HepG2 (cell line): Measurements from ENCODE around the gene GBGT1. TPM values are rescaled to one million over a fixed set of nuclear protein-coding genes. Genes with fewer than 3 reads are reported as not detected.

Experiments used
- FOXO1 ChIP-seq: sonication (generic); formaldehyde crosslinking; IDR thresholded peaks from 2 replicates; pipeline ENCODE4 v1.4.0; 2020; ENCODE audit warnings: missing genetic modification reagents
- HNF4A ChIP-seq: sonication (generic); formaldehyde crosslinking; IDR thresholded peaks from 2 replicates; pipeline ENCODE4 v1.4.0; 2020; ENCODE audit warnings: missing genetic modification reagents
- KMT2A ChIP-seq: sonication (generic); formaldehyde crosslinking; IDR thresholded peaks from 2 replicates; pipeline ENCODE4 v1.4.0; 2020; ENCODE audit warnings: missing genetic modification reagents
- MIXL1 ChIP-seq: IDR thresholded peaks from 2 replicates; pipeline ENCODE4 v1.6.1; 2016
- MYC ChIP-seq: sonication (generic); formaldehyde crosslinking; IDR thresholded peaks from 2 replicates; pipeline ENCODE4 v1.9.0; 2021; ENCODE audit warnings: missing genetic modification reagents, borderline replicate concordance
- NFKBIZ ChIP-seq: IDR thresholded peaks from 2 replicates; pipeline ENCODE4 v1.6.1; 2018; ENCODE audit warnings: missing genetic modification reagents, missing compliant biosample characterization
- RAD21 ChIP-seq: fragments of 450-650 bp; formaldehyde crosslinking; IDR thresholded peaks from 2 replicates; pipeline ENCODE4 v1.5.0; 2020; ENCODE audit warnings: mild to moderate bottlenecking
- RNF2 ChIP-seq: fragments of 450-650 bp; conservative IDR thresholded peaks from 2 replicates; pipeline ENCODE4 v1.6.1; 2016; ENCODE audit warnings: low read depth
- SOX13 ChIP-seq, 3 experiments: fragments of 450-650 bp in 1 of 3; sonication (generic) in 1 of 3; formaldehyde crosslinking in 1 of 3; IDR thresholded peaks in 2 of 3; conservative IDR thresholded peaks in 1 of 3; 2 replicates each; pipeline versions ENCODE4 v1.5.0 to v1.6.1; 2016 to 2020; ENCODE audit warnings: antibody characterized with exemption in 1 of 3, mild to moderate bottlenecking in 1 of 3, missing compliant biosample characterization in 1 of 3, missing genetic modification reagents in 1 of 3, moderate library complexity in 1 of 3
- TAF1 ChIP-seq: sonication (generic); formaldehyde crosslinking; IDR thresholded peaks from 2 replicates; pipeline ENCODE4 v1.4.0; 2020; ENCODE audit warnings: missing genetic modification reagents
- TARDBP ChIP-seq: sonication (generic); formaldehyde crosslinking; IDR thresholded peaks from 2 replicates; pipeline ENCODE4 v1.8.0; 2022; ENCODE audit warnings: mild to moderate bottlenecking, missing genetic modification reagents
- XRCC5 ChIP-seq: fragments of 200-400 bp; formaldehyde crosslinking; optimal IDR thresholded peaks from 2 replicates; pipeline ENCODE3; 2017; ENCODE audit warnings: mild to moderate bottlenecking, low read length
- ZFY ChIP-seq: sonication (generic); formaldehyde crosslinking; IDR thresholded peaks from 2 replicates; pipeline ENCODE4 v1.4.0; 2020; ENCODE audit warnings: missing genetic modification reagents
- ZNF17 ChIP-seq: sonication (generic); formaldehyde crosslinking; IDR thresholded peaks from 2 replicates; pipeline ENCODE4 v1.5.0; 2020; ENCODE audit warnings: mild to moderate bottlenecking, missing genetic modification reagents
- ZNF230 ChIP-seq: sonication (generic); formaldehyde crosslinking; IDR thresholded peaks from 2 replicates; pipeline ENCODE4 v1.4.0; 2020; ENCODE audit warnings: mild to moderate bottlenecking, missing genetic modification reagents
- ZNF670 ChIP-seq: sonication (generic); formaldehyde crosslinking; IDR thresholded peaks from 2 replicates; pipeline ENCODE4 v1.8.0; 2022; ENCODE audit warnings: mild to moderate bottlenecking, missing genetic modification reagents, borderline replicate concordance
- ZNF782 ChIP-seq: sonication (generic); formaldehyde crosslinking; IDR thresholded peaks from 2 replicates; pipeline ENCODE4 v1.4.0; 2020; ENCODE audit warnings: missing genetic modification reagents, mild to moderate bottlenecking, borderline replicate concordance
- polyA plus RNA-seq, 8 experiments: library from polyadenylated mRNA; depleted of rRNA in 3 of 8; stranded (reverse) in 7 of 8; unstranded in 1 of 8; fragments of >200 nt; fragmentation: Illumina TruSeq in 4 of 8; extraction: Trizol in 4 of 8; gene quantifications; 2 replicates each; pipeline versions ENCODE4 v1.2.1 to v1.2.3, GENCODE V29; 2011 to 2016; ENCODE audit warnings: low read depth in 4 of 8, missing spikeins in 1 of 8, mixed read lengths in 1 of 8; ENCODE audit not compliant: insufficient read depth in 1 of 8
- total RNA-seq, 5 experiments: library from RNA; depleted of rRNA; stranded (reverse); fragments of >200 nt; fragmentation: Illumina TruSeq; extraction: Trizol; gene quantifications; 2 replicates each; pipeline ENCODE4 v1.2.3, GENCODE V29; 2016; ENCODE audit warnings: low read depth in 1 of 5
- TF ChIP-seq, protein P1 (sequence below): sonication (generic); formaldehyde crosslinking; IDR thresholded peaks from 2 replicates; pipeline ENCODE4 v1.4.0; 2020; ENCODE audit warnings: missing genetic modification reagents
- TF ChIP-seq, protein P2 (sequence below): IDR thresholded peaks from 2 replicates; pipeline ENCODE4 v1.6.1; 2012; ENCODE audit warnings: inconsistent platforms
- TF ChIP-seq, protein P3 (sequence below): sonication (generic); formaldehyde crosslinking; IDR thresholded peaks from 2 replicates; pipeline ENCODE4 v1.4.0; 2020; ENCODE audit warnings: mild to moderate bottlenecking, missing genetic modification reagents
- TF ChIP-seq, protein P4 (sequence below): sonication (generic); formaldehyde crosslinking; IDR thresholded peaks from 2 replicates; pipeline ENCODE4 v1.9.0; 2021; ENCODE audit warnings: missing genetic modification reagents, mild to moderate bottlenecking, borderline replicate concordance
- TF ChIP-seq, protein P5 (sequence below), 2 experiments: sonication (generic) in 1 of 2; formaldehyde crosslinking in 1 of 2; IDR thresholded peaks; 2 replicates each; pipeline versions ENCODE4 v1.4.0 to v1.6.1; 2018 to 2020; ENCODE audit warnings: missing genetic modification reagents in 2 of 2, borderline replicate concordance in 1 of 2, low read depth in 1 of 2, mild to moderate bottlenecking in 1 of 2, missing biosample characterization in 1 of 2
- TF ChIP-seq, protein P6 (sequence below): sonication (generic); formaldehyde crosslinking; IDR thresholded peaks from 2 replicates; pipeline ENCODE4 v1.4.0; 2020; ENCODE audit warnings: missing genetic modification reagents

GBGT1 gene
- total and polyA plus RNA-seq, 2 of the 13 experiments (the other 11 are each of a cell fraction or from before 2014, with no cell fraction given): not detected

DNA sequence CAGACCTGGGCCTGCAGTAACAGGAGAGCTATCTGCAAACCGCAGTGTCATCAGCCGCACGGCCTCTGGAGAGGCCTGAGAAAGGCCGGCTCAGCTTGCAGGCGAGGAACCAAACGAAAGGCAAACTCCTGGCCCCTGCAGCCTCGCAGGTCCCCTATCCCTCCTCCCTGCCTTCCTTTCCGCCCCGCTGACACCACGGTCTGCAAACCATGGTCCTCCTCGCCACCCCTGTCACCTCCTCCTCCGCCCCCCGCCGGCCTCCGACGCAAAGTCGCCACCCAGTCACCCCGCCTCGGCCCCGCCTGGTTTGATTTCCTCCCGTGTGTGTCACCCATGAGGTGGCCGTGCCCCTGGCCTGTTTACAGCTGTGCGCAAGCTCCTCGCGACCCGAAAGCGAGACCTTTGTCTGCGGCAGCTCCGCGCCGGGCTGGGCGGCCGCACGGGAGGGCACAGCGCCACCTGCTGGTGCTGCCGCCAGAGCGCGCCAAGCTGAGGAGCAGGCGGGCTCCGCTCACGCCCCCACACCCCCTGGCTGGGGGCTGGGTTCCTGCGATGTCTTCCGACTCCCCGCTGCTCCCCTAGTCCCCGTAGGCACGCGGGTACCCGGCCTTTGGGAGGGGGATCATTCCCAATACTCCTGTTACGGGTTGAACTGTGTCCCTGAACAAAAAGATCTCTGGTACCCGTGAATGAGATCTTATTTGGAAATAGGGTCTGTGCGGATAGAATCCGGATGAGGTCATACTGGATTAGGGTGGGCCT is 19.4 kb downstream of the GBGT1 start (continued):
- TF ChIP-seq ZNF17 (CRISPR knock-in tag) (no peak), FOXO1 (CRISPR knock-in tag) (peak; percentile 96), NFKBIZ (CRISPR knock-in tag) (0 out of 2 replicates have a peak, but pooled peaks have one; percentile 71), XRCC5 (peak; percentile 91), HNF4A (CRISPR knock-in tag) (0 out of 2 replicates have a peak, but pooled peaks have one; percentile 21), TARDBP (CRISPR knock-in tag) (peak; percentile 31; the same call in 1 of the 2 replicates), RAD21 (CRISPR knock-in tag) (peak; percentile 99), MIXL1 (peak; percentile 46), ZFY (CRISPR knock-in tag) (peak; percentile 70), KMT2A (CRISPR knock-in tag) (peak; percentile 71; the same call in 1 of the 2 replicates), TAF1 (CRISPR knock-in tag) (peak; percentile 22; the same call in 1 of the 2 replicates), ZNF782 (0 out of 2 replicates have a peak, but pooled peaks have one; percentile 54), ZNF230 (CRISPR knock-in tag) (0 out of 2 replicates have a peak, but pooled peaks have one; percentile 37), MYC (peak; percentile 85), SOX13 (IDR thresholded peaks at IDR 0.05) (no peak), SOX13 (CRISPR knock-in tag; conservative IDR thresholded peaks at IDR 0.05 in 1 of 2, IDR thresholded peaks at IDR 0.05 in 1 of 2) (peak in 1 of 2 experiments; percentile 19; a peak in 1 of 4 replicates), ZNF670 (CRISPR knock-in tag) (peak; percentile 76; the same call in 1 of the 2 replicates), RNF2 (no peak)
- TF ChIP-seq, protein P1, sequence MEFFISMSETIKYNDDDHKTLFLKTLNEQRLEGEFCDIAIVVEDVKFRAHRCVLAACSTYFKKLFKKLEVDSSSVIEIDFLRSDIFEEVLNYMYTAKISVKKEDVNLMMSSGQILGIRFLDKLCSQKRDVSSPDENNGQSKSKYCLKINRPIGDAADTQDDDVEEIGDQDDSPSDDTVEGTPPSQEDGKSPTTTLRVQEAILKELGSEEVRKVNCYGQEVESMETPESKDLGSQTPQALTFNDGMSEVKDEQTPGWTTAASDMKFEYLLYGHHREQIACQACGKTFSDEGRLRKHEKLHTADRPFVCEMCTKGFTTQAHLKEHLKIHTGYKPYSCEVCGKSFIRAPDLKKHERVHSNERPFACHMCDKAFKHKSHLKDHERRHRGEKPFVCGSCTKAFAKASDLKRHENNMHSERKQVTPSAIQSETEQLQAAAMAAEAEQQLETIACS: peak; percentile 79
- TF ChIP-seq, protein P2, sequence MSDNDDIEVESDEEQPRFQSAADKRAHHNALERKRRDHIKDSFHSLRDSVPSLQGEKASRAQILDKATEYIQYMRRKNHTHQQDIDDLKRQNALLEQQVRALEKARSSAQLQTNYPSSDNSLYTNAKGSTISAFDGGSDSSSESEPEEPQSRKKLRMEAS: peak; percentile 87
- TF ChIP-seq, protein P3, sequence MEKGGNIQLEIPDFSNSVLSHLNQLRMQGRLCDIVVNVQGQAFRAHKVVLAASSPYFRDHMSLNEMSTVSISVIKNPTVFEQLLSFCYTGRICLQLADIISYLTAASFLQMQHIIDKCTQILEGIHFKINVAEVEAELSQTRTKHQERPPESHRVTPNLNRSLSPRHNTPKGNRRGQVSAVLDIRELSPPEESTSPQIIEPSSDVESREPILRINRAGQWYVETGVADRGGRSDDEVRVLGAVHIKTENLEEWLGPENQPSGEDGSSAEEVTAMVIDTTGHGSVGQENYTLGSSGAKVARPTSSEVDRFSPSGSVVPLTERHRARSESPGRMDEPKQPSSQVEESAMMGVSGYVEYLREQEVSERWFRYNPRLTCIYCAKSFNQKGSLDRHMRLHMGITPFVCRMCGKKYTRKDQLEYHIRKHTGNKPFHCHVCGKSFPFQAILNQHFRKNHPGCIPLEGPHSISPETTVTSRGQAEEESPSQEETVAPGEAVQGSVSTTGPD (CRISPR knock-in tag): no peak
- TF ChIP-seq, protein P4, sequence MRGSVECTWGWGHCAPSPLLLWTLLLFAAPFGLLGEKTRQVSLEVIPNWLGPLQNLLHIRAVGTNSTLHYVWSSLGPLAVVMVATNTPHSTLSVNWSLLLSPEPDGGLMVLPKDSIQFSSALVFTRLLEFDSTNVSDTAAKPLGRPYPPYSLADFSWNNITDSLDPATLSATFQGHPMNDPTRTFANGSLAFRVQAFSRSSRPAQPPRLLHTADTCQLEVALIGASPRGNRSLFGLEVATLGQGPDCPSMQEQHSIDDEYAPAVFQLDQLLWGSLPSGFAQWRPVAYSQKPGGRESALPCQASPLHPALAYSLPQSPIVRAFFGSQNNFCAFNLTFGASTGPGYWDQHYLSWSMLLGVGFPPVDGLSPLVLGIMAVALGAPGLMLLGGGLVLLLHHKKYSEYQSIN (CRISPR knock-in tag): no peak
- TF ChIP-seq, protein P5, sequence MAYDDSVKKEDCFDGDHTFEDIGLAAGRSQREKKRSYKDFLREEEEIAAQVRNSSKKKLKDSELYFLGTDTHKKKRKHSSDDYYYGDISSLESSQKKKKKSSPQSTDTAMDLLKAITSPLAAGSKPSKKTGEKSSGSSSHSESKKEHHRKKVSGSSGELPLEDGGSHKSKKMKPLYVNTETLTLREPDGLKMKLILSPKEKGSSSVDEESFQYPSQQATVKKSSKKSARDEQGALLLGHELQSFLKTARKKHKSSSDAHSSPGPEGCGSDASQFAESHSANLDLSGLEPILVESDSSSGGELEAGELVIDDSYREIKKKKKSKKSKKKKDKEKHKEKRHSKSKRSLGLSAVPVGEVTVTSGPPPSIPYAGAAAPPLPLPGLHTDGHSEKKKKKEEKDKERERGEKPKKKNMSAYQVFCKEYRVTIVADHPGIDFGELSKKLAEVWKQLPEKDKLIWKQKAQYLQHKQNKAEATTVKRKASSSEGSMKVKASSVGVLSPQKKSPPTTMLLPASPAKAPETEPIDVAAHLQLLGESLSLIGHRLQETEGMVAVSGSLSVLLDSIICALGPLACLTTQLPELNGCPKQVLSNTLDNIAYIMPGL (CRISPR knock-in tag; IDR thresholded peaks at IDR 0.05; ENCODE audit: borderline replicate concordance in 1 of 2, low read depth in 1 of 2): peak; percentile 91 to 93
- TF ChIP-seq, protein P6, sequence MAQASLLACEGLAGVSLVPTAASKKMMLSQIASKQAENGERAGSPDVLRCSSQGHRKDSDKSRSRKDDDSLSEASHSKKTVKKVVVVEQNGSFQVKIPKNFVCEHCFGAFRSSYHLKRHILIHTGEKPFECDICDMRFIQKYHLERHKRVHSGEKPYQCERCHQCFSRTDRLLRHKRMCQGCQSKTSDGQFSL (CRISPR knock-in tag): 0 out of 2 replicates have a peak, but pooled peaks have one; percentile 40
